Measurements from ENCODE around the gene PPP2R2D.

DNA sequence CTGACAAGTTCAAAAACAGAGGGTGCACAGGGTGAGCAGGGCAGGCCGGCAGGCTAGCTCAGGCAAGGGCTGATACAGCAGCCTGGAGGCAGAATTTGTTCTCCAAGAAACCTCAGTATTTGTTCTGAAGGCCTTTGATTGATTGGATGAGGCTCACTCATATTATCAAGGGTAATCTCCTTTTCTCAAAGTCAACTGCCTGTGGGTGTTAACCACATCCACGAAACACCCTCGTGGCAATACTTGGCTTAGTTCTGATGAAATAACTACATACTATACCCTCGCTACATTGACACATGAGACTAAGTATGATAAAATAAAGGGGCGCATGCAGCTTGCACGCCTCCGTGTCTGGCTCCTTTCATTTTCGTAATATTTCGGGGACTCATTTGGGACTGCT, 4.4 kb upstream of the PPP2R2D start:
- TF ChIP-seq POLR2A (IDR thresholded peaks at IDR 0.05; ENCODE audit: low read length) (no peak), GATA1 (IDR thresholded peaks at IDR 0.05; ENCODE audit: low read depth, low read length) (no peak)
